Measurements from ENCODE around the gene IL1RN. TPM values are rescaled to one million over a fixed set of nuclear protein-coding genes. Genes with fewer than 3 reads are reported as not detected.
A peak's percentile ranks its signal among the peaks of the same experiment; 100 is the strongest.

IL1RN gene
- polyA plus RNA-seq, 1 donor, result 0.39 TPM

GRCh38 chr2:113157118-113157896, 29.9 kb downstream of the IL1RN start:
- H3K36me3 ChIP-seq (ENCODE audit: control insufficient read depth, insufficient read depth, low read length), result no peaks in the 10 kb centered on the region
- peaks cover 6% of the 10 kb centered on the region for H3K4me1 ChIP-seq (ENCODE audit: control insufficient read depth, insufficient read depth, low read length)
- H3K9me3 ChIP-seq (ENCODE audit: control insufficient read depth, low read depth, low read length), result no peaks in the 10 kb centered on the region
- peak overlapping the region; percentile 57 for H3K4me3 ChIP-seq (ENCODE audit: low read length)
- H3K27me3 ChIP-seq (ENCODE audit: control insufficient read depth, insufficient read depth, low read length), result no peaks in the 10 kb centered on the region
- DNase-seq, result peak in 1 of 2 donors; percentile 79
- no CpG with 5 or more reads among the region's 92 CpGs for WGBS (ENCODE audit: insufficient coverage, low lambda C conversion rate)
- H3K27ac ChIP-seq (ENCODE audit: low read length), result peak overlapping the region; percentile 48

GRCh38 chr2:113157897-113158753, 30.7 kb downstream of the IL1RN start:
- no peak for DNase-seq
- no CpG with 5 or more reads among the region's 10 CpGs for WGBS (ENCODE audit: insufficient coverage, low lambda C conversion rate)
- no peaks in the 10 kb centered on the region for H3K9me3 ChIP-seq (ENCODE audit: control insufficient read depth, low read depth, low read length)
- peak overlapping the region; percentile 57 for H3K4me3 ChIP-seq (ENCODE audit: low read length)
- H3K36me3 ChIP-seq (ENCODE audit: control insufficient read depth, insufficient read depth, low read length), result no peaks in the 10 kb centered on the region
- peaks cover 6% of the 10 kb centered on the region for H3K4me1 ChIP-seq (ENCODE audit: control insufficient read depth, insufficient read depth, low read length)
- peak overlapping the region; percentile 48 for H3K27ac ChIP-seq (ENCODE audit: low read length)
- H3K27me3 ChIP-seq (ENCODE audit: control insufficient read depth, insufficient read depth, low read length), result no peaks in the 10 kb centered on the region

GRCh38 chr2:113158884-113159553, 31.6 kb downstream of the IL1RN start:
- H3K27ac ChIP-seq (ENCODE audit: low read length), result no peak overlapping the region
- H3K4me3 ChIP-seq (ENCODE audit: low read length), result no peak overlapping the region
- H3K27me3 ChIP-seq (ENCODE audit: control insufficient read depth, insufficient read depth, low read length), result no peaks in the 10 kb centered on the region
- DNase-seq, result no peak
- peaks cover 7% of the 10 kb centered on the region for H3K4me1 ChIP-seq (ENCODE audit: control insufficient read depth, insufficient read depth, low read length)
- H3K36me3 ChIP-seq (ENCODE audit: control insufficient read depth, insufficient read depth, low read length), result no peaks in the 10 kb centered on the region
- no peaks in the 10 kb centered on the region for H3K9me3 ChIP-seq (ENCODE audit: control insufficient read depth, low read depth, low read length)
- WGBS (ENCODE audit: insufficient coverage, low lambda C conversion rate), result no CpG with 5 or more reads among the region's 4 CpGs

DNA sequence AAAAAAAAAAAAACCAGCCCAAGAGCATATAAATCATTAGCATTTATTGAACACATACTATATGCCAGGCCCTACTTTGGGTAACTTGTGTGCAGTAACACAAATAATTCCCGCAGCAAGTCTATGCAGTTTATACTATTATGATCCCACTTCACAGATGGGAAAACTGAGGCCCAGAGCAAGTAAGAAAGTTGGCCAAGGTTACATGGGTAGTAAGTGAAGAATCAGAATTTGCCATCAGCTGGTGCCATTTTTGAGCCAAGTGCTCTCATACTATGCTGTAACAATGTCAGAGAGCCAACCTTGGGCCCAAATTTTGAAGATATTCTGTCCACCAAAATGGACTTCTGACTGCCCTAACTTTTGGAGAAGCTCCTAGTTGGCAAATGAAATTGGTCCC, 32.9 kb downstream of the IL1RN start:
- Histone ChIP-seq H3K4me1 (ENCODE audit: control insufficient read depth, insufficient read depth, low read length) (peaks cover 19% of the 10 kb centered on the region), H3K9me3 (ENCODE audit: control insufficient read depth, low read depth, low read length) (no peaks in the 10 kb centered on the region), H3K27me3 (ENCODE audit: control insufficient read depth, insufficient read depth, low read length) (no peaks in the 10 kb centered on the region), H3K27ac (ENCODE audit: low read length) (no peak overlapping the region), H3K36me3 (ENCODE audit: control insufficient read depth, insufficient read depth, low read length) (no peaks in the 10 kb centered on the region), H3K4me3 (ENCODE audit: low read length) (no peak overlapping the region)
- WGBS (ENCODE audit: insufficient coverage, low lambda C conversion rate), result no CpG with 5 or more reads among the region's 1 CpG
- DNase-seq, result no peak

- Histone ChIP-seq H3K27ac (ENCODE audit: low read length) (no peak overlapping the region), H3K4me1 (ENCODE audit: control insufficient read depth, insufficient read depth, low read length) (peaks cover 23% of the 10 kb centered on the region), H3K36me3 (ENCODE audit: control insufficient read depth, insufficient read depth, low read length) (no peaks in the 10 kb centered on the region), H3K9me3 (ENCODE audit: control insufficient read depth, low read depth, low read length) (no peaks in the 10 kb centered on the region), H3K4me3 (ENCODE audit: low read length) (no peak overlapping the region), H3K27me3 (ENCODE audit: control insufficient read depth, insufficient read depth, low read length) (no peaks in the 10 kb centered on the region)
- no peak for DNase-seq
- no CpG with 5 or more reads among the region's 5 CpGs for WGBS (ENCODE audit: insufficient coverage, low lambda C conversion rate)
Measured at GRCh38 chr2:113160962-113161361, 33.6 kb downstream of the IL1RN start.

GRCh38 chr2:113162173-113162572, 34.8 kb downstream of the IL1RN start:
- no peak for DNase-seq
- Histone ChIP-seq H3K9me3 (ENCODE audit: control insufficient read depth, low read depth, low read length) (no peaks in the 10 kb centered on the region), H3K4me3 (ENCODE audit: low read length) (no peak overlapping the region), H3K4me1 (ENCODE audit: control insufficient read depth, insufficient read depth, low read length) (peaks cover 32% of the 10 kb centered on the region), H3K27ac (ENCODE audit: low read length) (no peak overlapping the region), H3K27me3 (ENCODE audit: control insufficient read depth, insufficient read depth, low read length) (no peaks in the 10 kb centered on the region), H3K36me3 (ENCODE audit: control insufficient read depth, insufficient read depth, low read length) (no peaks in the 10 kb centered on the region)
- no CpG with 5 or more reads among the region's 10 CpGs for whole genome bisulfite sequencing (ENCODE audit: insufficient coverage, low lambda C conversion rate)

DNA sequence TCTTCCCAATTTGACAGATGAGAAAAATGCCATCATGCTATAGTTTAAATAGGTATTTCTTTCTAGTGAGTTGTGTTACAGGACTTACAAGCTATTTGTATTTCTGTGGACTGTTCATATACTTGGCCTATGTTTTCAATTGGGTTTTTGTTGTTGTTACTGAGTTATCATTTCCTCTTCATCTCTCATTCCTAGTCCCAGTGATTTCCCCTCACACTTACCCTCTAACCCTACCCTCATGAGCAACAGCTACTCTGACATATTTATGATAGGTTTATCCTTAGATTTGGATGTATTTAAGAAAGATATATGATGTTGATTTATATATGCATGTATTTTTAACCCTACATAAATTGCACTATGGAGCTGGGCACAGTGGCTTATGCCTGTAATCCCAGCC, 35.5 kb downstream of the IL1RN start:
- Histone ChIP-seq H3K27me3 (ENCODE audit: control insufficient read depth, insufficient read depth, low read length) (no peaks in the 10 kb centered on the region), H3K9me3 (ENCODE audit: control insufficient read depth, low read depth, low read length) (no peaks in the 10 kb centered on the region), H3K36me3 (ENCODE audit: control insufficient read depth, insufficient read depth, low read length) (no peaks in the 10 kb centered on the region), H3K4me1 (ENCODE audit: control insufficient read depth, insufficient read depth, low read length) (peaks cover 38% of the 10 kb centered on the region), H3K27ac (ENCODE audit: low read length) (no peak overlapping the region), H3K4me3 (ENCODE audit: low read length) (no peak overlapping the region)
- no peak for DNase-seq

GRCh38 chr2:113164215-113164929, 37.0 kb downstream of the IL1RN start:
- no CpG with 5 or more reads among the region's 11 CpGs for WGBS (ENCODE audit: insufficient coverage, low lambda C conversion rate)
- no peak overlapping the region for H3K27ac ChIP-seq (ENCODE audit: low read length)
- no peaks in the 10 kb centered on the region for H3K27me3 ChIP-seq (ENCODE audit: control insufficient read depth, insufficient read depth, low read length)
- H3K4me1 ChIP-seq (ENCODE audit: control insufficient read depth, insufficient read depth, low read length), result peaks cover 35% of the 10 kb centered on the region
- H3K36me3 ChIP-seq (ENCODE audit: control insufficient read depth, insufficient read depth, low read length), result no peaks in the 10 kb centered on the region
- DNase-seq, result no peak
- no peaks in the 10 kb centered on the region for H3K9me3 ChIP-seq (ENCODE audit: control insufficient read depth, low read depth, low read length)
- H3K4me3 ChIP-seq (ENCODE audit: low read length), result no peak overlapping the region

DNA sequence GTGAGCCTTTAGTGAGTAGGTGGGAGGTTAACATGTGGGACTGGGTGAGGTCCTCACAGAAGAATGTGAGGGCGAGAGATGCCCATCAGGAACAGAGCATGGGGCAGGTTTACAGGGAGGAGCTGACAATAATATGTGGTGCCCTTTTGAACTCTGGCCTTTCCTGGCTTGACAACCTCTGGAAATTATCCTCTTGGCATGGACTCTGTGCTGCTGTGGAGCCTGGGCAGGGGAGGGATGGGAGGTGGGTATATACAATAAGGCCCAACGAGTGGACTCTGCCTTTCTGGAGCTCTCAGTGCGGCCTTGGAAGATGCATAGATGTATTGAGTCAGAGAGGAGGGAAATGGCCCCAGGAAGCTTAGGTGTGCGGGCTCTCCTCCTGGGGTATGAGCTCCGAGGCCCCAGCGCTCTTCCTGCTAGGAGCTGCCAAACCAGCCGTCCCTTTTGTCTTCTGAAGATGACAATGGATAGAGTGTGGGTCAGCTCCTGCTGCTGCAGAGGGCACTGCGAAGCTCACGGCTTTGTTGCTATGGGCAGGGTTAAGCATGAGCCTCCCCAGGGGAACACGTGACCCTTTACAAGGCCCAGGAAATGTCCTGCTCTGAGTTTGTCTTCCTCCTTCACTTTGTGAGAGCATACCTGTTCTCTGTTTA, 37.7 kb downstream of the IL1RN start:
- no peak overlapping the region for H3K27ac ChIP-seq (ENCODE audit: low read length)
- no CpG with 5 or more reads among the region's 10 CpGs for WGBS (ENCODE audit: insufficient coverage, low lambda C conversion rate)
- DNase-seq, result peak in 1 of 2 donors; percentile 62

More for the DNA sequence above, 37.7 kb downstream of the IL1RN start:
- no peaks in the 10 kb centered on the region for H3K9me3 ChIP-seq (ENCODE audit: control insufficient read depth, low read depth, low read length)
- H3K36me3 ChIP-seq (ENCODE audit: control insufficient read depth, insufficient read depth, low read length), result no peaks in the 10 kb centered on the region
- H3K27me3 ChIP-seq (ENCODE audit: control insufficient read depth, insufficient read depth, low read length), result no peaks in the 10 kb centered on the region
- peaks cover 35% of the 10 kb centered on the region for H3K4me1 ChIP-seq (ENCODE audit: control insufficient read depth, insufficient read depth, low read length)
- H3K4me3 ChIP-seq (ENCODE audit: low read length), result no peak overlapping the region

Data from large intestine (tissue), 3 donors.